SK-MEL-5 (cell line): ENCODE data around the gene SRP14. TPM values are rescaled to one million over a fixed set of nuclear protein-coding genes. Genes with fewer than 3 reads are reported as not detected.

Experiments
- DNase-seq: peaks from one replicate; pipeline ENCODE4 v3.0.0-alpha.2; 2016; ENCODE audit warnings: low read depth, low spot score
- in situ Hi-C: cut with HindIII; loops from 2 replicates; pipeline ENCODE4 v1.10.0; 2016; ENCODE audit warnings: low sequenced_read_pairs, high pct_unique_total_duplicates, low pct_unique_long_range_greater_than_20kb
- total RNA-seq: library from RNA; depleted of rRNA; stranded (reverse); fragments of >200 nt; shearing (Covaris generic); gene quantifications from 2 replicates; pipeline ENCODE4 v1.2.3, GENCODE V29; 2014

The SRP14 gene
- total RNA-seq, 1 experiment from 2014 or later: 360 TPM

GRCh38 chr15:40070608-40071218 lies 31.7 kb upstream of the SRP14 start:
- in situ Hi-C loops: no loop called here
- DNase-seq: no peak

DNA sequence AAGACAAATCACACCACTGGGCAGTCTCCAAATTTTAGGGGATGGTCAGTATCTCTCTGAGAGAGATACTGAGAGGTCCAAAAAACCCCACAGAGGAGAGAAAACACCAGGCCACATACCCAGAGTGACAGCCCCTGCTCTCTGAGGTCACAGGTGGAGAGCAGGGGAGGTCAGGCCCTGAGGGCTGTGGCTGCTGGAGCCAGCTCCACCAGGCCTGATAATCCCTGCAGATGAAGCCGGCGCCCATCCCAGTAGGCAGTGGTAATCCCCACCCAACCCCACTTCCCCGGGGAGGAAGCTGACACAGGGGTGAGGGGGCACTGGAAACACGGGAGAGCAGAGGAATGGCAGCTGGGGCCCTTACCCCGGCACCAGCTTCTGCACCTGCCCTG lies 31.2 kb upstream of the SRP14 start:
- in situ Hi-C loops: no loop called here
- DNase-seq: no peak

DNA sequence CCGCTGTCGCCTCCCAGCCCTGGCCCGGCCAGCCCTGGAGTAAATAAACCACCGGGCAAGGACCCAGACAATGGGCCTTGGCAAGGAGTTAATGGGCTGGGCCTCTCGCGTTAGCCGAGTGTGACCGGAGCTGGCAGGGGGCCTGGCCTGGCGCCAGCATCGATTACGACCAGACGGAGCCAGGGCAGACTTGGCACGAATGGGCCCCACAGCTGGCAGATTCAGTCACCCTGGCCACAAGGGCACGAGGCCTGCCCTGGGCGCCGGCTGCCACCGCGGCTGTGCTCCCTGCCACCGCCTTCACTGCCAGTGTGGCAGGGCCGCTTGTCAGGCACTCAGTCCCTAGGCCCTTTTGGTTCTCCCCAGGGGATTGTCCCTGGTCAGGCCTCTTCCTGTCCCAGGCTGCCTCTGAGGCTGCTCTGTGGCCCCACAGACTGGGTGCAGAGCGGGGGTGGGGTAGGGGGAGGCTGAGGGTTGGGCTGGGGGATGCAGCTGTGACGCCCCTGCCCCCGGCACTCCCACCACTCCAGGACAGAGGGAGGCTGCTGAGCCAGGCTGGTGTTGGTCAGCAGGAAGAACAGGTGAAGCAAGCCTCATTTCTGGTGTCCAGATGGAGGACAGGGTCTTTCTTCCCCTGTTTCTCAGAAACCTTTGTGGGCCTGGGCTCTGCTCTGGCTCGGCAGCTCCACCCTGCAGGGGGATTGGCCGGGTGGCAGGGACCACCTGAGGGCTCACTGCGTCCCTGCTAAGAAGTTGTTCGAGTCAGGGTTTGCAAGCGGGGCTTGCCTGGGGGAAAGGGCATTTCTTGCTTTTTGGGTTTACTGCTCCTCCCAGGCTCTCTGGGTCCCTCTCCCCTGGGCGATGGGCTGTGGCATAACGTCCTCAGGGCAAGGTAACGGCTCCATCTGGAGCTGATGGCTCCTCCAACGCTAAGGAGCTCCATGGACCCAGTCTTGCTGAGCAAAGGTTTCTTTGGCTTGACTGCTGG lies 30.5 kb upstream of the SRP14 start:
- in situ Hi-C loops: no loop called here
- peak; percentile 88 for DNase-seq

GRCh38 chr15:40067921-40068624 lies 29.1 kb upstream of the SRP14 start:
- DNase-seq: no peak
- in situ Hi-C loops: no loop called here

GRCh38 chr15:40066589-40066988 lies 27.6 kb upstream of the SRP14 start:
- DNase-seq: no peak
- in situ Hi-C loops: no loop called here

GRCh38 chr15:40065166-40065565 lies 26.2 kb upstream of the SRP14 start:
- DNase-seq: no peak
- in situ Hi-C loops: no loop called here

- no peak for DNase-seq
- in situ Hi-C loops: no loop called here
Measured at GRCh38 chr15:40064231-40064894, 25.4 kb upstream of the SRP14 start.

DNA sequence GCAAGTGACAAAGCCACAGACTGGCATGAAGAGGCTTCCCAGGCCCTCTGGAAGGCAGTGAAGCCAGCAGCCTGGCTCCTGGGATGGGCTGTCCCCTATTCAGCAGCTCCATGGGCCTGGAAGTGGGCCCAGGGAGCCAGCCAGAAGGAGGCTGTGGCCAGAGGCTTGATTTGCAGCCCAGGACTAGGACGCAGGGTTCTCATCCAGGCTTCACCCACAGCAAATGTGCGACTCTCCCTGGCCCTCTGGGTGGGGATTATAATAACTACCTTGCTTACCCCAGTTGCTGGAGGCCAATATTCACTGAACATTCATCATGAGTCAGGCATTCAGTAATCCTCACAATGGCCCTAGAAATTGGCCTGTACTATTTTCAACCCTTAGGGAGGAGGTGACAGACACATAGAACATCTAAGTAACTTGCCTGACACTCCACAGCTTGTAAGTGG lies 24.6 kb upstream of the SRP14 start:
- in situ Hi-C loops: no loop called here
- no peak for DNase-seq

- in situ Hi-C loops: no loop called here
- DNase-seq: no peak
Measured at GRCh38 chr15:40062816-40063562, 24.0 kb upstream of the SRP14 start.

DNA sequence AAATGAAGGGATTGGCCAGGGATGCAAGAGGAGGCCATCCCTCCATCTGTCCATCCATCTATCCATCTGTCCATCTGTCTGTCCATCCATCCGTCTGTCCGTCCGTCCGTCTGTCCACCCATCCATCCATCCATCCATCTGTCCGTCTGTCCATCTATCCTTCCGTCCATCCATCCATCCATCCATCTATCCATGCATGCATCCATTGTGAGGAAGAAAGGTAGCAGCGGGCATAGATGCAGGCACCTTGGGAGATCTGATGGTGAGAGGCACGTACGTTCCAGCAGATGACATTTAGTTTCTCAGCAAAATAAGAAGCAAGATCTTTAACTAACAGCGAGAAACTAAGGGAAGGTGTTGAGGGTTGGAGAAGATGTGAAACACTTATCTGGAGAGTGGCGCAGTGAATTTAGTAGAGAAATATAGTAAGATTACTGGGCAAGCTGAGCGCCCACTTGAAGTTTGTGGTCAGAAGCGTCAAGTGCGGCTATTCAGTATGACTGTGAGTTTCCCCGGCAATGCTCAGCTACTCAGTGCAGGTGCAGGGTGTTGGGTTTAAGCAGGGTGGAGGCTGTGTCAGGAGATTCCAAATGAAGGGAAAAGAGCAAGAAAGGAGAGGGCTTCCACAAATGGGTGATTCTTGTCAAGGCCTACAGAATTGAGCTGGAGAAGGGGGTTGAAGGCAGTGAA lies 22.4 kb upstream of the SRP14 start:
- DNase-seq: no peak
- in situ Hi-C loops: no loop called here

DNA sequence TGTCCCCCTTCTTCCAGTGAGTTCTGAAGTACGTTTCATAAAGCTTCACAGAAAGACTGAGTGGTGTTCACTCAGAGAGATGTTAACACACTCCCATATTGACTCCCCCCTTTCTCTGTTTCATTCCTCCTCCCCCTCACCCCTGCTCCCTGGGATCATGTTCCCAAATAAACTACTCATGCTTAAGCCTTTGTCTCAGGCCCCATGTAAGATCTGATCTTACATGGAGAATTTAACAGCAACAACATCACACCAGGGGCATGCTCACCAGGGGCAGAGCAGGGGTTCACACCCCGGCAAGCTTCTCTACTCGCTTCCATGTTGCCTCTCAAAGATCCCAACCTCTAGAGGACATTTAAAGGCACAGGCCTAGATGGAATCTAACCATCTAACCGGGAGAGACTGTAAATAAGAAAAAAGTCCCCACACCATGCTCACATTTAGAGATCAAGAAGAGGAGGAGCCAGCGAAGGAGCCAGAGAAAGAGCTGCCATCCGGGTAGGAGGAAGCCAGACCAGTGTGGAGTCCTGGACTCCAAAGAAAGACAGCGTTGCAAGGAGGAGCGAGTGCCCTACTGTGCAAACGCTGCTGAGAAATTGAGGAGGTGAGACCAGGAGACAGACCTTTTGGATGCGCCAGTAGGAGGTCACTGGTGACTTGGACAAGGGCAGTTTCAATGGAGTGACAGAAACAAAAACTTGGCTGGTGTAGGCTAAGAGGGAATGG lies 21.4 kb upstream of the SRP14 start:
- DNase-seq: no peak
- in situ Hi-C loops: no loop called here

- no peak for DNase-seq
- in situ Hi-C loops: no loop called here
Measured at GRCh38 chr15:40059821-40060220, 20.8 kb upstream of the SRP14 start.

DNA sequence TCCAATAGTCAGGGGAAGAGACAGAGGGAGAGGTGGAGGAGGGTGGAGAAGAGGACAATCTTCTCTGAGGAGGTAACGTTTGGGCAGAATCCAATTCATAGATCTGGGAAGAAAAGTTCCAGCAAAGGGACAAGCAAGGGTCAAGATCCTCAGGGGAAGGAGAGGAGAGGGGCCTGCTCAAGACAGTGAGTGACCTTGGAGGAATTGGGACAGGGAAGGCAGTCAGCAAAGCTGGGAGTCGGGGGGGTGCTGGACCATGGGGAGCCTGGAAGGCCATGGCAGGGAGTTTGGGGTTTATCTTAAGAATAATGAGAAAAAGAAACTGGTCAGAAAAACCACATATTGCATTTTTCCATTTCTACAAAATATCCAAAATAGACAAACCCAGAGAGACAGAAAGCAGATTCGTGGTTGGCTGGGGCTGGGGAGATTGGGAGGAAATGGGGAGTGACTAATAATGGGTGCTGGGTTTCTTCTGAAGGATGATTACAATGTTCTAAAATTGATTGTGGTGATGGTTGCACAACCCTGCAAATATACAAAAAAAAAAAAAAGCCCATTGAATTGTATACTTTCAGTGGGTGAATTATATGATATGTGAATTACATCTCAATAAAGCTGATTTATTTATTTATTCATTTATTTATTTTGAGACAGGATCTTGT lies 19.6 kb upstream of the SRP14 start:
- DNase-seq: no peak
- in situ Hi-C loops: no loop called here

DNA sequence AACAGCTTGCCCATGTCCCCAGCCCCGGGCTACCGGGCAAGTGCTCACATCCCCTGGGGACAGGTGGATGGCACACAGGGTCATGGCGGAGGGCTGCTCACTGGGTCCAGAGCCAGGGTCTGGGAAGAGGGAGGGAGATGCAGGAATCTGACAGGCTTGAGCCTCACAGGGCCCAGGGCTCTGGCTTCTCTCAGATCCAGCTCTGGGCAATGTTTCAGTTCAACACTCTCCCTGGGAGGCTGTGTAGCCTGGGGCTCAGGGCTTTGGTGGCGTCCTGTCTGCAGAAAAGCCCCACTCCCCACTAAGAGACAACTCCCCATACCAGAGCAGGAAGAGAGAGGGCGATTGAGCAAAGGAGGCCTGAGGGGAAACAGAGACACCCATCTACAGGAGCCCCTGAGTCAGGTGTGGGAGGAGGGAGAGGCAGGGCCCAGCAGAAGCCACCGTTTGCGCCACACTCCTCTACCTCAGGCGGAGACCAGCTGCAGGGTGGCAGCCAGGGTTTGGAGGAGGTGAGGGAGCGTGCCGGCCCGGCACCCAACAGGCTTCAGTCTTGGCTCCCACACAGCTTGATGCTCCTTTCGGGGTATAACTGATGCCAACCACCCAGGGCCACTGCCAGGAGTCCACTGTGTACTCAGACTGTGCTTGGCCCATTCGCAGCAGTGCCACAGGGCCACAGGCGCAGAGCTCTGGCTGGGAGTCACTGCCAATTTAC lies 16.8 kb upstream of the SRP14 start:
- DNase-seq: no peak
- in situ Hi-C loops: no loop called here
